ENCODE results near the gene TENT4A.
"Not testable (repeated sequence)": the region's sequence is repeated elsewhere in the genome, so short reads cannot be mapped to it uniquely, and the experiment has no call there.

TENT4A gene

GRCh38 chr5:6713274-6714225 lies at the start of gene TENT4A:
TSS of gene TENT4A (plus strand) at chr5:6713432. CDS start at chr5:6713984, 552 bp downstream.
- no peak for DNase-seq

GRCh38 chr5:6666762-6667161 lies 46.5 kb upstream of the TENT4A start:
- no peak for DNase-seq

- no peak for DNase-seq
These were observed 45.6 kb upstream of the TENT4A start for GRCh38 chr5:6667648-6668047.

- DNase-seq: not testable (repeated sequence)
These were observed 44.5 kb upstream of the TENT4A start for GRCh38 chr5:6668717-6669116.

GRCh38 chr5:6673031-6673430 lies 40.2 kb upstream of the TENT4A start:
- no peak for DNase-seq

DNA sequence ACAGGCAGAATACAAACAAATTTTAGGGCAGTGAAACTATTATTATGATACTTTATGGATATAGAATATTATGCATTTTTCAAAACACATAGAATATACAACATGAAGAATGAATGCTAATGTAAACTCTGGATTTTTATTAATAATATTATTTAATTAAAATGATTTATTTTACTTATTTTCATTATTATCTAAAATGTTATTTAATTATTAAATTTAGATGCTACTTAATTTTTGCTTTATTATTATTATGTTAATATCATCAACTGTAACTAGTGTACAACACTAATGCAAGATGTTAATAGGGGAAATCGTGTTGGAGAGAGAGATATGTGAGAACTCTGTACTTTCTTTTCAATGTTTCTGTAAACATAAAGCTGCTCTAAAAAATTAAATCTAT lies 39.3 kb upstream of the TENT4A start:
- DNase-seq: no peak

DNA sequence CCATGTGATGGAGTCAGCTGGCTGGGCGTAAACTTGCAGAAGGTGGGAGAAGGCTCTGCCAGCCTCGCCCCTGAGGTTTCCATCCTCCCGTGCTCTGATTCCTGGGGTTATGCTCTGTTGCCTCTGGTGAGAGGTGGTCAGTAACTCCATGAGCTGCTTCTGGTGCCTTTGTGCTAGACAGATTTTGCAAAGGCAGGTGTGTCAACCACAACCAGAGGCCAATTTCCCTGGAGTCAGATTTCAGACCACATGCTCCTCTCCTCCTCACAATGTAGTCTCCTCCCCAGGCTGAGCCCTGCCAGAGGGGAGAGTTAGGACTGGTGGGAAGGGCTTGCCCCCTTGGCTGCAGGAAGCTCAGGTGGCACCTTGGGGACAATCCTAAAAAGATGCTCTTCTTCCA lies 38.8 kb upstream of the TENT4A start:
- no peak for DNase-seq

DNA sequence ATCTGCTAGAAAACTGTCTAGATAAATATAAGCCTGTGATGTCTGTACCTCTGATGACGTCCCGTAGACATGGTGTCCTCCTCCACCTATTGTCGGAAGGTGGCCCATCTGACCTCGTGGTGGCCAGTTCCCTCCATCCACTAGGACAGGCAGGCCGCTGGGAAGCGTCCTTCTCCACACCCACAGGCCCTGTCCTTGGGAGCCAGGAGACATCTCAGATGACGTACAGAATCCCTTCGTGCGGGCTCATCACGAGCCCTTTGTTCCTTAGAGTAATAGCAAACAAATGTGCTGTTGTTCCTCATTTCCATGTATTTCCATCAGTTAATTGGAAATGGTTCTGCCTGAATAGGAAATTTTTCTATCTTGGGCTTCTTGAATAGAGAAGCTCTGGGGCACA lies 38.3 kb upstream of the TENT4A start:
- no peak for DNase-seq

DNA sequence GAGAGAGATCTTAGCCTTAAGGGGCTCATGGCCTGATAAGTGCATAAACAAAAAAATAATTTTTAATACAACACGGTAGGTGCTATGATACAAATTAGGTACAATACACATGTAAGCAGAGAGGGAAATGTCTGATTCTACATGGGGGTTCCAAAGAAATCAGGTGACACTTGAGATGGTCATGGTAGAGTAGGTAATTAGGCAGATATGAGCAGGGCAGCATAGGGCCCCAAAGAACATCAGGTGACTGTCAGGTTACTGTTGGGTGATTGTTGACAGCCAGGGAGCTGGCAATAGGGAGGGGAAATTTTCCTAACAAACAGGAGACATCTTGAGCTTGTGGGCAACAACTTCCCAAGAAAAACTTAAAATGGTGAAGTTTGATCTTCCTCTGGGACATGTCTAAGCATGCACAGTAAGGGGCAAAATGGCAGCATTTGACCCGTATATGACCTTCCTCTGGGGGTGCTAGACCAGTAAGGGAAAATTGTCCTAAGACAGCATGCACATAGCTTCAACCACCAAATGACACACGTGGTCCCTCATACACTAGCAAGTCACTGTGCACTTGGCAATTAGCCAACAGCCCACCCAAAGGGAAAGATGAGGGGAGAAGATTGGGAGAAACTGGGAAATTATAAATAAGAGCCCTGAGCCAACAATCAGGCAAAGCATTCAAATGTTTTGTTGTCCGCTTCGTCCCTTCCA lies 37.3 kb upstream of the TENT4A start:
- no peak for DNase-seq

DNA sequence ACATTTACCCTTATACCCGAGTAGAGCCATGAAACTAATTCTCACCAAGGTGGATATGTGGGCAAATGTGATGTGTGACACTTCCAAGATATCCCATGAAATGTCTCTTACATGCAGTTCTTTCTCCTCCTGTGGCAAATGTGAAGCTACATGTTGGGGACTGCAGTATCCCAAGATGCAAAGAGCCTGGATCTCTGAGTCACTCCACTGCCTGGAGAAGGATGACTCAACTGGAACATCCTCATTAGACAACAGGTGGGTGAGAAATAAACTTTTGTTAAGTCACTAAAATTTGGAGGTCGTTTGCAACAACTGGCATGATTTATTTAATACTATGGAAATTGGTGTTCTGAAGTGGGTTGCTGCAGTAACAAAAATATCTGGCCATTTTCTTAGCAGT lies 36.5 kb upstream of the TENT4A start:
- DNase-seq: no peak

GRCh38 chr5:6678385-6678784 lies 34.8 kb upstream of the TENT4A start:
- no peak for DNase-seq

GRCh38 chr5:6680922-6681321 lies 32.3 kb upstream of the TENT4A start:
- DNase-seq: no peak

GRCh38 chr5:6681682-6682081 lies 31.6 kb upstream of the TENT4A start:
- no peak for DNase-seq

DNA sequence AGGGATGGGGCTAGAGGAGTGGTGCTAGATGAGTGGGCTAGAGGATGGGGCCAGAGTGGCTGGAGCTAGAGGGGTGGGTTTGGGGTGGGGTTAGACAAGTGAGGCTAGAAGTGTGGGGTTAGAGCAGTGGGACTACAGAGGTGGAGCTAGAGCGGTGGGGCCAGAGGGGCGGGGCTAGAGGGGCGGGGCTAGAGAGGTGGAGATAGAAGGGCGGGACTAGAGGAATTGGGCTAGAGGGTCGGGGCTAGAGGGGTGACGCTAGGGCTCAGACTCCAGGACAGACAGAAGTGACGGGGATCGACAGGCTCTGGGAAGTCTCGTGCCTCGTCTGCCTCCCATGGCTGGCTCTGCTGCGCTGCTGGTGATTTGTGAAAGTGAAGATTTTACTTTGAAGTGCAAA lies 31.0 kb upstream of the TENT4A start:
- no peak for DNase-seq

DNA sequence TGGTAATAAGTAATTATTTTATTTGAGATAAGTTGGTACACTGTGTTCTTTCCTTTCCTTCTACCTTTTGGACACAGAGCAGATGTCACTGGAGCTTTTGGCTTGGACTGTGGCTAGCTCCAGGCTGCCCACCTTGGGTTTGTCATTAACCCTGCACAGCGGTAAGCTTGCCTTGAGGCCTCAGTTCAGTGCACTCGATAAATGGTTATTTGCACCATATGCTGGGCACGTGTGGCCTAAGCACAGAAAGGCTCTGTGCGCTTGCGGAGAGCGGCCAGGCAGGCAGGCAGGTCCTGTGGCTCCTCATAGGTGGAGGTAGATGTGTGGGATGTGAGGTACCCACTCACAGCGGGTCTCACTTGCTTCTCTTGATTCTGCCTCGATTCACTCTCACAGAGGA lies 30.0 kb upstream of the TENT4A start:
- DNase-seq: no peak

DNA sequence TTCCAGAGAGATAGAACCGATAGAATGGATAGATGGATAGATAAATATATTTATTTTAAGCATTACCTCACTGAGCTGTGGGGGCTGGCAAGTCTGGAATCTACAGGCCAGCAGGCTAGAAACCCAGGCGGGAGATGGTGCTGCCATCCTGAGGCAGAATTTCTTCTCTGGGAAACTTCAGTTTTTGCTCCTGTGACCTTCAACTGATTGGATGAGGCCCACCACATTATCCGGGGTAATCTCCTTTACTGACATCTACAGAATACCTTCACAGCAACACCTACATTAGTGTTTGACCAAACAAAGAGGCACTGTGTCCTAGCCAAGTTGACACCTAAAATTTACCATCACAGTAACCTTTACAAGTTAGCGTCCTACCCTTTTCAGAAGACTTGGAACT lies 29.2 kb upstream of the TENT4A start:
- no peak for DNase-seq

GRCh38 chr5:6686501-6686900 lies 26.7 kb upstream of the TENT4A start:
- no peak for DNase-seq

- no peak for DNase-seq
These were observed 26.3 kb upstream of the TENT4A start for GRCh38 chr5:6686915-6687409.

DNA sequence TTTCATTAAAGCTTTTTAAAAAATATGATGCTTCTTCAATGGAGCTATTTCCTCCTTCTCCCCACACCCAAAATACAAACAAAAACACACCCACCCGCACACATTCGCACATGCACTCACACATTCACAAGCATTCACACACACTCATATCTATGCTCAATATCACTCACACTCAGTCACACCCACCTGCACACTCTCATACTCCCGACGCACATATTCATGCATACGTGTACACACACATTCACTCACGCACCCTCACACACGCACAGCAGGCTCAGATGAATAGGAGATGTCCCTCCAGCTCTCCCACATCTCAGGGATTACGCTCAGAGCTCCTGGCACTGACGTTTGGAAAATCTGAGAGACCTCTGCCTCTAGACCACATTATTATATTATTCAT lies 25.7 kb upstream of the TENT4A start:
- DNase-seq: no peak

DNA sequence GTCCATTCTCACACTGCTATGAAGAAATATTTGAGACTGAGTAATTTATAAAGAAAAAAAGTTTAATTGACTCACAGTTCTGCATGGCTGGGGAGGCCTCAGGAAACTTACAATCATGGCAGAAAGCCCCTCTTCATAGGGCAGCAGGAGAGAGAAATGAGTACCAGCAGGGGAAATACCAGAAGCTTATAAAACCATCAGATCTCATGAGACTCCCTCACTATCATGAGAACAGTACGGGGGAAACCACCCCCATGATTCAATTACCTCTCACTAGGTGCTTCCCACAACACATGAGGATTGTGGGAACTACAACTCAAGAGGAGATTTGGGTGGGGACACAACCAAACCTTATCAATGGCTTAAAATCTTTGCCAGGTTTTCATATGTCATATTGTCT lies 20.3 kb upstream of the TENT4A start:
- no peak for DNase-seq

DNA sequence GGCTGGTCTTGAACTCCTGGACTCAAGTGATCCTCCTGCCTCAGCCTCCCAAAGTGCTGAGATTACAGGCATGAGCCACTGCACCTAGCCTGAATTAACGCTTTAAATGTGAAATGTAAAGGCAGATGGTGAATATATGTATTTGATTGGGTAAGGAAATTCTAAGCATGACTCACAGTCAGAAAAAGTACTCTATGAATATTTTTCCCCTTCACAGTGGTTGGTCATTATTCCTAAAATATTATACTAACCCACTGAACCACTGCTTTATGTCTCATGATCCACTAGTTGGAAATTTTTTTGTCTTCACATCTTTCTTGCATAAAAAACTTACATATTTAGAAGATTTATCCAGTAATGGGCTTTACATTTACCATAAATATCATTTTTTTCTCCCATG lies 14.5 kb upstream of the TENT4A start:
- no peak for DNase-seq

- DNase-seq: no peak
These were observed 13.9 kb upstream of the TENT4A start for GRCh38 chr5:6699357-6699756.

- DNase-seq: no peak
These were observed 13.1 kb upstream of the TENT4A start for GRCh38 chr5:6700074-6700684.
